ENCODE measurements around the gene ZC3H4.
A peak's percentile ranks its signal among the peaks of the same experiment; 100 is the strongest.
"Not testable (repeated sequence)": the region's sequence is repeated elsewhere in the genome, so short reads cannot be mapped to it uniquely, and the experiment has no call there.

ZC3H4 gene

GRCh38 chr19:47112997-47113849, at the start of gene ZC3H4:
Gene ZC3H4, minus strand, starts transcription at chr19:47113776. Its CDS starts 1,192 bp downstream, at chr19:47112584.
- peak; percentile 99 for DNase-seq

- no peak for DNase-seq
These were observed 48.4 kb upstream of the ZC3H4 start for GRCh38 chr19:47161876-47162489.

GRCh38 chr19:47158879-47159503, 45.4 kb upstream of the ZC3H4 start:
- no peak for DNase-seq

DNA sequence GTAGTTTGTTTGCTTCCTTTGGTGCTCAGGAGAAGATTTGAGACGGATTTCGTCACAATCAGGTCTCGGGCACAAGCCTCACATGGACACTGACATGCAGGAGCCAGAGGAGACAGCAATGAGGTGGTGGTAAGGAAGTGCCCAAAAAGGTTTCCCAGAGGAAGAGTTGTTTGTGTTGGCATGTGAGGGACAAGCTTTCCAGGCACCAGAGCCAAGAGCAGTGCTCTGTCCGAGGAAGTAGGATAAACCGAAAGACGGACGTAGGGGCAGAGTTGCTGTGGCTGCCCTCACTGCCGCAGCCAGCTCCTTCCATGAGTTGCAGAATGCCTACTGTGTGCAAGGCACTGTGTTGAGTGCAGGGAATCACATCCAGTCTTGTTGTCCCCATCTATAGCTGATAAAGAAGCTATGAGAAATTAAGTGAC, 44.8 kb upstream of the ZC3H4 start:
- no peak for DNase-seq

GRCh38 chr19:47157431-47158321, 44.1 kb upstream of the ZC3H4 start:
- no peak for DNase-seq

DNA sequence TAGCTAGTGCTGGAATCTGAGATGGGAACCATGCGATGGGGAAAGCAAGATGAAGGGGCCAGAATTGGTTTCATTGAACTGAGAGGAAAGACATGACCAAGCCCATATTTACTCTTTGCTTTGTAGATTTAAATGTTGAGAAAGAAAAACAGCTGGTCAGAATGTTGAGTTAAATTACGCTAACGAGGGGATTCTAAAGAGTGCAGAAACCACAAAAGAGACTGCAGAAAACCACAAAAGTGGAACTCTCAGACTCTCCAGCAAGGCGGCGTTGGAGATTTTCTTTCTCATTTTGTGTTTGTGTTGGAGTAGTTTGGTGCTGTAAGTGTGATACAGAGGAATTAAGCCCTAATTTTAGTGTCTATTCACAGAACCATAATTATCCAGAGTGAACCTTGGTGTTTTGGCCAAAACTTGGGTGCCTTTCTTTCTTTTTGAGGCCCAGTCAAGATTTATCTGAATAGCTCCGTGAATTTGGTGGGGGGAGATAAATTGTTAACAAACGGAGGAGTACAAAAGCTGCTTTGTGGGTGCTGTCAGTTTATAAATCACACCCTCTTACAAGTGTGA, 43.4 kb upstream of the ZC3H4 start:
- DNase-seq = no peak

DNA sequence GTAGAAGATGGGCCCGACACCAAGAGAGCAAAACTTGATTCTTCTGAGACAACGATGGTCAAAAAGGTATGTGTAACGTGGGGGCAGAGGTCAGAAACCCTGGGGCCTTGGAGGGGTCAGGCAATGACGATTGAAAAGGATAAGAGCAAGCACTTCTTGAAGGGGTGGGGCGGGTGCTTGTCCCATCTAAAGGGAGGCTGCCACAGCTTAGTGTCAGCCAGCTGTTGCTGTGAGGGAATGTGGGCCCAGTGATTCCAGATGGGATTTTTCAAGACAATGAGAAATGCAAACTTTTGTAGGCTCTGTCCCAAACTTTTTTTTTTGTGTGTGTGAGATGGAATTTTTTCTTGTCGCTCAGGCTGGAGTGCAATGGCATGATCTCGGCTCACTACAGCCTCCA, 41.6 kb upstream of the ZC3H4 start:
- no peak for DNase-seq

GRCh38 chr19:47153266-47153665, 39.7 kb upstream of the ZC3H4 start:
- no peak for DNase-seq

GRCh38 chr19:47152632-47153031, 39.1 kb upstream of the ZC3H4 start:
- no peak for DNase-seq

- DNase-seq = no peak
These were observed 38.6 kb upstream of the ZC3H4 start for GRCh38 chr19:47152205-47152604.

DNA sequence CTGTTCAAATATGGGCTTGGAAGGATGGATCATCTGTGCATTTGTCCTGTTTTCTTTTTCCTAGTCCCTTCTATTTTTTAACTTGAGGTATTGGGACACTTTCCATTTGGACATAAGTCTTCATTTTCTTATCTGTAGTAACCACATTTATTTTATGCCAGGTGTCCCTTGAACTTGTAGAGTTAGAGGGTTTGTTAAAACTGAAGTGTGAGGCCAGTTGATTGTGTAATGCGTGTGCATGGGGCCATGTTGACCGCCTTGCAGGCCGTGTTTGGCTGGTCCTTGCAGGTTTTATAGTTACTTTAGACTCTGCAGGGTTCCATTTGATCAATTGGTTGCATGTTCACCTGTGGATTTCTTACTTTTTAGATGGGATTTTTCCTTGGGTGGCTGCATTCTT, 38.1 kb upstream of the ZC3H4 start:
- no peak for DNase-seq

GRCh38 chr19:47146920-47147319, 33.3 kb upstream of the ZC3H4 start:
- no peak for DNase-seq

DNA sequence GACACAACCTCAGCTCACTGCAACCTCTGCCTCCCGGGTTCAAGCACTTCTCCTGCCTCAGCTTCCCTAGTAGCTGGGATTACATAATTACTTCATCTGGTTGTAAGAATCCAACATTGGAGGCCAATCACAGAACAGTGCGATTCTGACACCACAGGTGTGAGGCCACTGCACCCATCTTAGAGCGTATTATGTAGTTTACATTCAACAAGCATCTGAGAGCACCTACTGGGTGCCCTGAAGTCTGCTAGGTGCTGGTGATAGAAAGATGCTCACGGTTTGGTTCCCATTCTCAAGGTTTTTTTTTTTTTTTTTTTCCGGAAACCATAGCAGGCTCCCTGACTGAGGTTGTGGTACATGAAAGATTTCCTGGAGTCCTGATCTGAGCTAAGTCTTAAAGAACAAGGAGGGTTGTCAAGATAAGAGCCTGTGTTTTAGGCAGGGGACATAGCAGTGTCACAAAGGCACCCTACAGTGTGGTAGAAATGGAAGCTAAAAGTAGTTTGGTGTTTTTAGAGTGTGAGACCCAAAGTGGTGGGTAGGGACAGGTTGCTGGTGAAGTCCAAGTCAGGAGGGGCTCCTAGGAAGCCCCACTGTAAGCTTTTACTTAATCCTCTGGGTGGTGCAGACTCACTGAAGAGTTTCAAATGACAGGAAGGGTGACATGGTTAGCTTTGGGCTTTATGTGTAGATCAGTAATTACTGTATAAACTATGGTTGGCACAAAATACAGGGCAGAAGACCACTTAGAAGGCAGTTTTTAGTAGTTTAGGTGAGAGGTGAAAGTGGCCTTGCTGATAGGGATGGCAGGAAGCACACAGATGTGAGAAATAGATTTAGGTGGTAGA, 32.3 kb upstream of the ZC3H4 start:
- no peak for DNase-seq

GRCh38 chr19:47144630-47145029, 31.1 kb upstream of the ZC3H4 start:
- DNase-seq = no peak

DNA sequence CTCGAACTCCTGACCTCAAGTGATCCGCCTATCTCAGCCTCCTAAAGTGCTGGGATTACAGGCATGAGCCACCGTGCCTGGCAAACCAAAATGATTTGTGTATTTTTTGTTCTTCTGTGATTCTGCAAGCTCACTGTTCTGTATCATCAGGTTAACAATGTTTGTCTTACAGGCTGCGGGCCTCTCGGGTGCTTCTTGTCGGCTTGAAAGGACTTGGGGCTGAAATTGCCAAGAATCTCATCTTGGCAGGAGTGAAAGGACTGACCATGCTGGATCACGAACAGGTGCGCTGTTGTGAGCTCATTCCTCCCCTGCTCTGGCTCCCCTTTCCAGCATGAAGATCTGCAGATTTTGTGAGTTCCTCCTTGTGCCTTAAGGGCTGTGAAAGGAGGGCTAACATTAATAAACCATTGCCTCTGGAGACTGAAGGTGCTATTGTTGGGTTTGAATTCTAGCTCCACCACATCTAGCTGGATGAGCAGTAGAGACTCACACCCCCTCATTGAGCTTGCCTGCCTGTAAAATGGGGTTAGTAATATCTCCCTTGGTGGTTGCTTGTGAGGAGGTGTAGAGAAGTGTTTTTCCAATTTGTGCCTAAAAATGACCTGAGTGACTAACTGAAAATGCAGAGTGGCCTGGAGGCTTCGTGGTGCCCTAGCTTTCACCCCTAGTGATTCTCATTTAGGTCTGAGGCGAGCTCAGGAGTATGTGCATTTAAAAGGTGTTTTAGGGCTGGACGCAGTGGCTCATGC, 29.9 kb upstream of the ZC3H4 start:
- no peak for DNase-seq

- DNase-seq = no peak
These were observed 29.2 kb upstream of the ZC3H4 start for GRCh38 chr19:47142779-47143178.

DNA sequence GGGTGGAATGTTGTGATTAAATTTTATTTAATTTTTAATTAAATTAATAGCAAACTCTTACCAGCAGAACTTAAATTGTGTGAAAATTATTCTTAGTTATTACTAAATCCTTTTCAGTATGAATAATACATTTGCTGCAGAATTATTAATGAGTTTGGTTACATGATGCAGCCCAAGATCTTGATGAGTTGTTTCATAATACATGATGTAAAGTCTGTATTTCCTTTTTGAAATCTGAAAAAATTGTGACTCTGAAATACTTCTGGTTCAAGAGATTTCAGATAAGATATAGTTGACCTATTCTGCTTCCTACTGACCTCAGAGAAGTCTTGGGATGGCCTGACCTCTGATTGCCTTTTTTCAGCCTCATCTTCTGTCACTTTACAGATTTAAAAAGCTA, 28.1 kb upstream of the ZC3H4 start:
- no peak for DNase-seq

DNA sequence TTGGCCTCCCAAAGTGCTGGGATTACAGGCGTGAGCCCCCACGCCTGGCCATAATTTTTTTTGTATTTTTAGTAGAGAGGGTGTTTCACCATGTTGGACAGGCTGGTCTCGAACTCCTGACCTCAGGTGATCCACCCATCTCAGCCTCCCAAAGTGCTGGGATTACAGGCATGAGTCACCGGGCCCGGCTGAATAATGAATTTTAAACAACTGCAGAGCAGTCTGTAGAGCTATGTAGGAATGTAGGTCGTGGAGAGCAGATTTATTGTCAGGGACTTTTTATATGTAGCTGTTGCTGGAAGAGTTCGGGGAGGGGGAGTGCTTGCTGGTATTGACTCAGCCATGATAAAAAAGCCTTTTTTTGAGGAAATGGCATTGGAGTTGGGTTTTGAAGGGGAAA, 27.7 kb upstream of the ZC3H4 start:
- not testable (repeated sequence) for DNase-seq

DNA sequence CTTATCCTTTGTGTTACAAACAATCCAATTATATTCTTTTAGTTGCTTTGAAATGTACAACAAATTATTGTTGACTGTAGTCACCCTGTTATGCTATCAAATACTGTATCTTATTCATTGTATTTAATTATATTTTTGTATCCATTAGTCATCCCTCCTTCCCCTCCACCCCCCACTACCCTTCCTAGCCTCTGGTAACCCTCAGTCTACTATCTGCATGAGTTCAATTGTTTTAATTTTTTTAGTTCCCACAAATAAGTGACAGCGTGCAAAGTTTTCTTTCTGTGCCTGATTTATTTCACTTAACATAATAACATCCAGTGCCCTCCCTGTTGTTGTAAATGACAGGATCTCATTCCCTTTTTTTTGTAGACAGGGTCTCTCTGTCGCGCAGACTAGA, 21.6 kb upstream of the ZC3H4 start:
- no peak for DNase-seq

DNA sequence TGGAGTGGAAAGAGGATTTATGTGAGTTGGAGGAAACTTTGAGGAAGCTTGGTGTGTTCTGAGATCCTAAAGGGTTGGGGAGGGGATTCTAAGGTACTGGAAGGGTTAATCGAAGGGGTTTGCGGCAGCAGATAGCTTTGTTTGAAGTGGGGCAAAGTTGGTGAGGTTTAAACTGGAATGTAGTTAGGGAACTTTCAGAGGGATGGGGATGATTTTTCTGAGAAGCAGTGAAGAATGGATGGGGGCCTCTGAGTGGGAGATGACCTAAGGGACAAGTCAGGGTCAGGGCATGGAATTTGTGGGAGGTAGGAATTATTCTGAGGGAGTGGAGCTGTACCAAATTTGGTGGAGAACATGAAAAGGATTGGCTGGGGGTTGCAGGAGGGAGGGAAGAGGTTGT, 21.0 kb upstream of the ZC3H4 start:
- DNase-seq = no peak

DNA sequence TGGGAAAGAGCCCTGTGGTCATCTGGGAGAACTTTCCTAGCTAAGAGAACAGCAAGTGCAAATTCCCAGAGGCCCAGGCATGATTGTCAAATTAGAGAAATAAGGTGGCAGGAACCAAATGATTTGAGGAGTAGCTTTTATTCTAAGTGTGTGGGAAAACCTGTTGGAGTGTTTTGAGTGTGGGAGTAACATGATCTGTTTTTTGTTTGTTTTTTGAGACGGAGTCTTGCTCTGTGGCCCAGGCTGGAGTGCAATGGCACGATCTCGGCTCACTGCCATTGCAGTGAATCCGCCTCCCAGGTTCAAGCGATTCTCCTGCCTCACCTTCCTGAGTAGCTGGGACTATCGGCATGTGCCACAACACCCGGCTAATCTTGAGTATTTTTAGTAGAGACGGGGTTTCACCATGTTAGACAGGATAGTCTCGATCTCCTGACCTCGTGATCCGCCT, 19.5 kb upstream of the ZC3H4 start:
- no peak for DNase-seq
